PC-3 (cell line): ENCODE results near the gene HMGXB3.

Source experiments
- EZH2 ChIP-seq: fragments of 300-600 bp; sonication (generic); IDR thresholded peaks from one replicate; pipeline ENCODE4 v1.6.1; 2017; ENCODE audit warnings: antibody characterized with exemption, mild to moderate bottlenecking, low read length; ENCODE audit not compliant: unreplicated experiment
- EZH2phosphoT487 ChIP-seq: fragments of 300-600 bp; sonication (generic); IDR thresholded peaks from 2 replicates; pipeline ENCODE4 v1.6.1; 2018; ENCODE audit warnings: mild to moderate bottlenecking, antibody characterized with exemption, low read length, borderline replicate concordance
- TF ChIP-seq, protein P1 (sequence below): fragments of 300-600 bp; sonication (generic); conservative IDR thresholded peaks from 2 replicates; pipeline ENCODE4 v1.5.1; 2017; ENCODE audit warnings: antibody characterized with exemption, low read depth, mild to moderate bottlenecking, low read length

DNA sequence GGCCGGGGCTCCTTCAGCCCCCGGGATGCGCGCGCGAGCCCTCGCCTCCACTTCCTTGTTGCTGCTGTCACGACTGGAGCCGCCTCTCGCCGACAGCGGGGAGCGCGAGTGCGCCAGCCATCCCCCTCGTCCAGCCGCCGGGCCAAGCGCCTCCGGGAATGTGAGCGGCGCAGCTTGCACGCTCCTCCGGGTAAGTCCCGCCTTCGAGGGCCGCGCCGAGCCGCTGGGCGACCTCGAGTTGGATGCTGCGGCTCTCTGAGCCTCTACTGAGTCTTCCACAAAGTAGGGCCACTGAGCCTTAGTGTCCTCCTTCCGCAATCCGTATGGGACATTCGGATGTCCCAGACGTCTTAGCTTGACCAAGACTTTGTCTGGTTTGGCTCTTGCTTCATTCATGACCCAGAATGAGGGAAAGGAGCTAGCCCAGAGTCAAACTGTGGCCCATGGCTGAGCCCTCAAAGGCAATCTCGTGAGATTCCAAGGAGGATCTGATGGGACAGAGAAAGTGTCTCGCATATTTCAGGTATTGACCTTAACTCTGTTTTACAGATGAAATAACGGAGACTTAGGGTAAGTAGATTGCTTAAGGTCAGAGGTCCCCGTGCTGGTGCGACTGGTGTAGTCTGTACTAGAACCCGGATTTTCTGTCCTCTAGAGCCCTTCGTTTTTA lies 586 bp downstream of the HMGXB3 start:
- TF ChIP-seq, protein P1, sequence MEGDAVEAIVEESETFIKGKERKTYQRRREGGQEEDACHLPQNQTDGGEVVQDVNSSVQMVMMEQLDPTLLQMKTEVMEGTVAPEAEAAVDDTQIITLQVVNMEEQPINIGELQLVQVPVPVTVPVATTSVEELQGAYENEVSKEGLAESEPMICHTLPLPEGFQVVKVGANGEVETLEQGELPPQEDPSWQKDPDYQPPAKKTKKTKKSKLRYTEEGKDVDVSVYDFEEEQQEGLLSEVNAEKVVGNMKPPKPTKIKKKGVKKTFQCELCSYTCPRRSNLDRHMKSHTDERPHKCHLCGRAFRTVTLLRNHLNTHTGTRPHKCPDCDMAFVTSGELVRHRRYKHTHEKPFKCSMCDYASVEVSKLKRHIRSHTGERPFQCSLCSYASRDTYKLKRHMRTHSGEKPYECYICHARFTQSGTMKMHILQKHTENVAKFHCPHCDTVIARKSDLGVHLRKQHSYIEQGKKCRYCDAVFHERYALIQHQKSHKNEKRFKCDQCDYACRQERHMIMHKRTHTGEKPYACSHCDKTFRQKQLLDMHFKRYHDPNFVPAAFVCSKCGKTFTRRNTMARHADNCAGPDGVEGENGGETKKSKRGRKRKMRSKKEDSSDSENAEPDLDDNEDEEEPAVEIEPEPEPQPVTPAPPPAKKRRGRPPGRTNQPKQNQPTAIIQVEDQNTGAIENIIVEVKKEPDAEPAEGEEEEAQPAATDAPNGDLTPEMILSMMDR, result no peak
- TF ChIP-seq EZH2phosphoT487, result no peak
- no peak for TF ChIP-seq EZH2
